ENCODE results near the gene WSB2.

Gene WSB2

DNA sequence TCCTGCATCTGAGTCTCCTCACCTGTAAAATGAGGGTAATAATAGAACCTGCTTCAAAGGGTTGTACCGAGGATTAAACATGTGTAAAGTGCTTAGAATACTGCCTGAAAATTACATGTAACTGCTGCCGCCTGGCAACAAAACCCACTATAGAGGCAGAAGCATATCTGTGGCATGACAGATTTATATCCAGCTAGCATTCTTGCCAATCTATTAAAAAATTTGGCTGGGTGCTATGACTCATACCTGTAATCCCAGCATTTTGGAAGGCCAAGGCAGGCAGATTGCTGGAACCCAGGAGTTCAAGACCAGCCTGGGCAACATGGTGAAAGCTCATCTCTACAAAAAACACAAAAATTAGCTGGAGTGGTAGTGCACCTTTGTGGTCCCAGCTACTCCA lies 75.8 kb downstream of the WSB2 start:
- DNase-seq, result no peak
